Panc1 (cell line): Measurements from ENCODE around the gene SNX9. TPM values are rescaled to one million over a fixed set of nuclear protein-coding genes. Genes with fewer than 3 reads are reported as not detected.

ENCODE experiments used
- ATAC-seq: fragments of 200-7000 bp; cut with Tn5 transposase; 2 replicates; pipeline ENCODE4 v1.9.1; 2020; ENCODE audit warnings: mild to moderate bottlenecking, moderate library complexity
- BruUV-seq: library from RNA; stranded (reverse); fragments of 400-500 nt; replicated peaks from 2 replicates; lab custom pipeline; 2021; lab: Mats Ljungman, UMichigan
- CTCF ChIA-PET: fragments of 300-600 bp; sonication (Branson Sonifier 250); formaldehyde crosslinking; loops from one replicate; lab custom pipeline; 2022; ENCODE audit warnings: antibody characterized with exemption; lab: Charles Lee
- POLR2A ChIA-PET: fragments of 300-600 bp; sonication (Branson Sonifier 250); formaldehyde crosslinking; loops from one replicate; lab custom pipeline; 2022; ENCODE audit warnings: antibody characterized with exemption; lab: Charles Lee
- DNase-seq: peaks from one replicate; pipeline ENCODE4 v3.0.0-alpha.2; 2010; ENCODE audit warnings: low read depth, low spot score
- H3K27ac ChIP-seq: 2 replicates; pipeline ENCODE4 v1.5.1; 2011; ENCODE audit warnings: mild to moderate bottlenecking, low read length, inconsistent platforms
- H3K27me3 ChIP-seq: fragments of 200-500 bp; sonication (Bioruptor generic); 2 replicates; pipeline ENCODE4 v1.6.0; 2014; ENCODE audit warnings: low read length, inconsistent platforms; ENCODE audit not compliant: control insufficient read depth, insufficient read depth
- H3K36me3 ChIP-seq: fragments of 200-500 bp; sonication (Bioruptor generic); 2 replicates; pipeline ENCODE4 v1.5.1; 2014; ENCODE audit warnings: inconsistent platforms, mild to moderate bottlenecking, low read length, moderate library complexity; ENCODE audit not compliant: control insufficient read depth, insufficient read depth
- H3K4me1 ChIP-seq: 2 replicates; pipeline ENCODE4 v1.5.1; 2011; ENCODE audit warnings: inconsistent platforms, mild to moderate bottlenecking, low read length, moderate library complexity; ENCODE audit not compliant: control insufficient read depth, insufficient read depth
- H3K4me3 ChIP-seq, 2 experiments: 2 replicates each; pipeline ENCODE4 v1.5.1; 2011 to 2012; ENCODE audit warnings: low read depth in 2 of 2, low read length in 2 of 2, mild to moderate bottlenecking in 2 of 2, inconsistent platforms in 1 of 2, moderate library complexity in 1 of 2
- H3K9me3 ChIP-seq: fragments of 200-500 bp; sonication (Bioruptor generic); 2 replicates; pipeline ENCODE4 v1.5.1; 2014; ENCODE audit warnings: low read depth, mild to moderate bottlenecking, inconsistent platforms, low read length, moderate library complexity; ENCODE audit not compliant: control insufficient read depth, insufficient read depth
- POLR2AphosphoS5 ChIP-seq: IDR thresholded peaks from 2 replicates; pipeline ENCODE4 v1.6.1; 2012; ENCODE audit warnings: mild to moderate bottlenecking, low read depth, low read length, moderate library complexity
- SIN3A ChIP-seq: IDR thresholded peaks from 2 replicates; pipeline ENCODE4 v1.6.1; 2012; ENCODE audit warnings: low read depth, mild to moderate bottlenecking, low read length, moderate library complexity, borderline replicate concordance; ENCODE audit not compliant: insufficient read depth
- TCF7L2 ChIP-seq: IDR thresholded peaks from 2 replicates; pipeline ENCODE4 v1.6.1; 2011; ENCODE audit warnings: mild to moderate bottlenecking, low read depth, low read length, inconsistent platforms
- in situ Hi-C: cut with HindIII; loops from 2 replicates; pipeline ENCODE4 v1.10.0; 2016; ENCODE audit warnings: low sequenced_read_pairs, low pct_unique_long_range_greater_than_20kb
- intact Hi-C: fragments of 100-400 bp; cut with micrococcal nuclease; formaldehyde crosslinking; loops from one replicate; pipeline ENCODE4 v1.10.0; 2022; ENCODE audit not compliant: unreplicated experiment
- total RNA-seq: library from RNA; stranded (reverse); gene quantifications from one replicate; pipeline ENCODE4 v1.2.1, GENCODE V29; 2021; ENCODE audit not compliant: unreplicated experiment
- TF ChIP-seq, protein P1 (sequence below): fragments of 450-650 bp; IDR thresholded peaks from 2 replicates; pipeline ENCODE4 v1.5.1; 2017; ENCODE audit warnings: mild to moderate bottlenecking
- TF ChIP-seq, protein P2 (sequence below), 2 experiments: IDR thresholded peaks; 2 replicates each; pipeline ENCODE4 v1.6.1; 2011 to 2012; ENCODE audit warnings: low read depth in 2 of 2, control low read depth in 1 of 2, low read length in 1 of 2, mild to moderate bottlenecking in 1 of 2, moderate library complexity in 1 of 2; ENCODE audit not compliant: insufficient read depth in 1 of 2

Gene SNX9
- total RNA-seq, 1 experiment from 2014 or later = 46.0 TPM

DNA sequence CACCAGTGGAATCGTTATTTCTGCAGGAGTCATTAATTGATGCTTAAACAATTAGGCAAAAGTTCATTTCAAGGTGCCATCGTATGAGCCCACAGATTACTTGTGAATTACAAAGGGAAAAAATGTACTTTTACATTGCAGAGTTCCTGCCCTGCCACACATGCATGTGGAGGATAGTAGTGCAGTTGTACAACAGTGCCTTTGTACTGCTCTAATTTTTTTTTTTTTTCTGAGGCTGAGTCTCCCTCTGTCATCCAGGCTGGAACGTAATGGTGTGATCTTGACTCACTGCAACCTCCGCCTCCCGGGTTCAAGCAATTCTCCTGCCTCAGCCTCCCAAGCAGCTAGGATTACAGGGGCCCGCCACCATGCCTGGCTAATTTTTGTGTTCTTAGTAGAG, 132.6 kb downstream of the SNX9 start:
- DNase-seq = no peak

DNA sequence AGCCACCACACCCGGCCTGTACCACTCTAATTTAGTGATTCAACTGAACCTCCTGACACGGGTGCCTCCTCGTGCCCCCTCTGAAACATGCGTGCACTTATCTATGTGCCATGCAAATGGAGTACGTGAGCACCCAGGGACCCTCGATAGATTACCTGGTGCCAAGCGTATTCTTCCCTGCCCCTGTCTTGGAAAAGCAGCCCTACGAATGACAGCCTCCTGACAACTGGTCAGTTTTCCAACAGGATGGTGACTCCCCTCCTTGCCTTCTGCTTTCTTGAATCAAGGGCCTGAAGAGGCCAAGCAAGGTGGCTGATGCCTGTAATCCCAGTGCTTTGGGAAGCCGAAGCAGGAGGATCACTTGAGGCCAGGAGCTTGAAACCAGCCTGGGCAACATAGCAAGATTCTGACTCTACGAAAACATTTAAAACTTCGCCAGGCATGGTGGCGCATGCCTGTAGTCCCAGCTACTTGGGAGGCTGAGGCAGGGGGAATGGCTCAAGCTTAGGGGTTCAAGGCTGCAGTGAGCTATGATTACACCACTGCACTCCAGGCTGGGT, 133.2 kb downstream of the SNX9 start:
- TF ChIP-seq SIN3A = no peak
- TF ChIP-seq, protein P1, sequence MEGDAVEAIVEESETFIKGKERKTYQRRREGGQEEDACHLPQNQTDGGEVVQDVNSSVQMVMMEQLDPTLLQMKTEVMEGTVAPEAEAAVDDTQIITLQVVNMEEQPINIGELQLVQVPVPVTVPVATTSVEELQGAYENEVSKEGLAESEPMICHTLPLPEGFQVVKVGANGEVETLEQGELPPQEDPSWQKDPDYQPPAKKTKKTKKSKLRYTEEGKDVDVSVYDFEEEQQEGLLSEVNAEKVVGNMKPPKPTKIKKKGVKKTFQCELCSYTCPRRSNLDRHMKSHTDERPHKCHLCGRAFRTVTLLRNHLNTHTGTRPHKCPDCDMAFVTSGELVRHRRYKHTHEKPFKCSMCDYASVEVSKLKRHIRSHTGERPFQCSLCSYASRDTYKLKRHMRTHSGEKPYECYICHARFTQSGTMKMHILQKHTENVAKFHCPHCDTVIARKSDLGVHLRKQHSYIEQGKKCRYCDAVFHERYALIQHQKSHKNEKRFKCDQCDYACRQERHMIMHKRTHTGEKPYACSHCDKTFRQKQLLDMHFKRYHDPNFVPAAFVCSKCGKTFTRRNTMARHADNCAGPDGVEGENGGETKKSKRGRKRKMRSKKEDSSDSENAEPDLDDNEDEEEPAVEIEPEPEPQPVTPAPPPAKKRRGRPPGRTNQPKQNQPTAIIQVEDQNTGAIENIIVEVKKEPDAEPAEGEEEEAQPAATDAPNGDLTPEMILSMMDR = no peak
- peaks cover 9% of the 10 kb centered on the region for H3K9me3 ChIP-seq
- no peak overlapping the region for H3K4me3 ChIP-seq
- ChIA-PET CTCF (no interaction called here), POLR2A (no interaction called here)
- no peaks in the 10 kb centered on the region for H3K27me3 ChIP-seq
- peaks cover 13% of the 10 kb centered on the region for H3K4me1 ChIP-seq
- no peaks in the 10 kb centered on the region for H3K36me3 ChIP-seq
- no peak overlapping the region for H3K27ac ChIP-seq
- in situ Hi-C loops (no loop called here), intact Hi-C loops (no loop called here)
- DNase-seq (no peak), ATAC-seq (no peak)
- BruUV-seq = no TSS peak

More for the DNA sequence above, 132.6 kb downstream of the SNX9 start:
- intact Hi-C loops (no loop called here), in situ Hi-C loops (no loop called here)
- H3K4me3 ChIP-seq = no peak overlapping the region
- no peaks in the 10 kb centered on the region for H3K27me3 ChIP-seq
- CTCF ChIA-PET = no interaction called here
- POLR2A ChIA-PET = no interaction called here
- H3K27ac ChIP-seq = no peak overlapping the region
- H3K4me1 ChIP-seq = peaks cover 13% of the 10 kb centered on the region
- TF ChIP-seq, protein P2, sequence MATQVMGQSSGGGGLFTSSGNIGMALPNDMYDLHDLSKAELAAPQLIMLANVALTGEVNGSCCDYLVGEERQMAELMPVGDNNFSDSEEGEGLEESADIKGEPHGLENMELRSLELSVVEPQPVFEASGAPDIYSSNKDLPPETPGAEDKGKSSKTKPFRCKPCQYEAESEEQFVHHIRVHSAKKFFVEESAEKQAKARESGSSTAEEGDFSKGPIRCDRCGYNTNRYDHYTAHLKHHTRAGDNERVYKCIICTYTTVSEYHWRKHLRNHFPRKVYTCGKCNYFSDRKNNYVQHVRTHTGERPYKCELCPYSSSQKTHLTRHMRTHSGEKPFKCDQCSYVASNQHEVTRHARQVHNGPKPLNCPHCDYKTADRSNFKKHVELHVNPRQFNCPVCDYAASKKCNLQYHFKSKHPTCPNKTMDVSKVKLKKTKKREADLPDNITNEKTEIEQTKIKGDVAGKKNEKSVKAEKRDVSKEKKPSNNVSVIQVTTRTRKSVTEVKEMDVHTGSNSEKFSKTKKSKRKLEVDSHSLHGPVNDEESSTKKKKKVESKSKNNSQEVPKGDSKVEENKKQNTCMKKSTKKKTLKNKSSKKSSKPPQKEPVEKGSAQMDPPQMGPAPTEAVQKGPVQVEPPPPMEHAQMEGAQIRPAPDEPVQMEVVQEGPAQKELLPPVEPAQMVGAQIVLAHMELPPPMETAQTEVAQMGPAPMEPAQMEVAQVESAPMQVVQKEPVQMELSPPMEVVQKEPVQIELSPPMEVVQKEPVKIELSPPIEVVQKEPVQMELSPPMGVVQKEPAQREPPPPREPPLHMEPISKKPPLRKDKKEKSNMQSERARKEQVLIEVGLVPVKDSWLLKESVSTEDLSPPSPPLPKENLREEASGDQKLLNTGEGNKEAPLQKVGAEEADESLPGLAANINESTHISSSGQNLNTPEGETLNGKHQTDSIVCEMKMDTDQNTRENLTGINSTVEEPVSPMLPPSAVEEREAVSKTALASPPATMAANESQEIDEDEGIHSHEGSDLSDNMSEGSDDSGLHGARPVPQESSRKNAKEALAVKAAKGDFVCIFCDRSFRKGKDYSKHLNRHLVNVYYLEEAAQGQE (IDR thresholded peaks at IDR 0.05; ENCODE audit: insufficient read depth in 1 of 2, low read depth in 2 of 2, low read length in 1 of 2) = no peak
- TF ChIP-seq TCF7L2 (no peak), POLR2AphosphoS5 (no peak), SIN3A (no peak)
- TF ChIP-seq, protein P1 = no peak
- no peaks in the 10 kb centered on the region for H3K36me3 ChIP-seq
- BruUV-seq = no TSS peak
- no peak for ATAC-seq
- peaks cover 9% of the 10 kb centered on the region for H3K9me3 ChIP-seq
